HEK293 (cell line): ENCODE measurements around the gene NDOR1.
A peak's percentile ranks its signal among the peaks of the same experiment; 100 is the strongest.

Experiments used
- CTCF ChIA-PET: fragments of 350-600 bp; formaldehyde crosslinking; extraction: SDS; loops from one replicate; lab custom pipeline; 2021; ENCODE audit warnings: antibody characterized with exemption; lab: Yijun Ruan, JAX
- POLR2A ChIA-PET: fragments of 300-600 bp; formaldehyde crosslinking; extraction: SDS; loops from one replicate; lab custom pipeline; 2020; ENCODE audit warnings: antibody characterized with exemption, inconsistent platforms; lab: Yijun Ruan, JAX
- H3K27ac ChIP-seq: fragments of 200-500 bp; sonication (Bioruptor generic); 2 replicates; pipeline ENCODE4 v1.5.1; 2014; ENCODE audit warnings: low read depth, low read length, control low read depth, inconsistent platforms; ENCODE audit errors: extremely low read depth
- H3K36me3 ChIP-seq, 2 experiments: fragments of 200-500 bp in 1 of 2; sonication (Bioruptor generic) in 1 of 2; 1 replicate in 1 of 2; 2 replicates in 1 of 2; pipeline ENCODE4 v1.5.1; 2014 to 2017; ENCODE audit warnings: inconsistent platforms in 2 of 2, low read length in 2 of 2; ENCODE audit not compliant: control insufficient read depth in 2 of 2, insufficient read depth in 1 of 2
- H3K4me1 ChIP-seq: fragments of 200-500 bp; sonication (Bioruptor generic); 2 replicates; pipeline ENCODE4 v1.5.1; 2014; ENCODE audit warnings: mild to moderate bottlenecking, low read length, inconsistent platforms; ENCODE audit not compliant: control insufficient read depth, insufficient read depth
- H3K4me3 ChIP-seq: 2 replicates; pipeline ENCODE4 v1.5.1; 2011; ENCODE audit warnings: low read depth, mild to moderate bottlenecking, control low read depth, low read length, moderate library complexity
- H3K9me3 ChIP-seq: fragments of 200-500 bp; sonication (Bioruptor generic); 2 replicates; pipeline ENCODE4 v1.5.1; 2014; ENCODE audit warnings: low read depth, low read length, inconsistent platforms; ENCODE audit not compliant: control insufficient read depth, insufficient read depth
- BCL11B ChIP-seq: fragments of 450-650 bp; formaldehyde crosslinking; IDR thresholded peaks from 2 replicates; pipeline ENCODE4 v1.5.1; 2016; ENCODE audit warnings: low read depth, missing biosample characterization, missing genetic modification characterization
- GLIS2 ChIP-seq: fragments of 450-650 bp; formaldehyde crosslinking; IDR thresholded peaks from 2 replicates; pipeline ENCODE4 v1.5.1; 2016; ENCODE audit warnings: missing biosample characterization, missing genetic modification characterization
- HOXA7 ChIP-seq: sonication (generic); formaldehyde crosslinking; IDR thresholded peaks from 2 replicates; pipeline ENCODE4 v1.8.1; 2022; ENCODE audit warnings: missing genetic modification reagents, borderline replicate concordance
- IKZF3 ChIP-seq: fragments of 450-650 bp; IDR thresholded peaks from 2 replicates; pipeline ENCODE4 v1.5.0; 2018; ENCODE audit warnings: missing biosample characterization, mild to moderate bottlenecking, missing genetic modification characterization, moderate library complexity
- KLF8 ChIP-seq: fragments of 450-650 bp; formaldehyde crosslinking; IDR thresholded peaks from 2 replicates; pipeline ENCODE4 v1.5.1; 2016; ENCODE audit warnings: missing biosample characterization, missing genetic modification characterization
- KLF9 ChIP-seq: fragments of 450-650 bp; formaldehyde crosslinking; IDR thresholded peaks from 2 replicates; pipeline ENCODE4 v1.5.1; 2016; ENCODE audit warnings: missing biosample characterization, missing genetic modification characterization, low read depth
- PBX3 ChIP-seq: sonication (generic); formaldehyde crosslinking; IDR thresholded peaks from 2 replicates; pipeline ENCODE4 v1.8.1; 2022; ENCODE audit warnings: mild to moderate bottlenecking, moderate library complexity, missing genetic modification reagents
- SP2 ChIP-seq: fragments of 450-650 bp; formaldehyde crosslinking; IDR thresholded peaks from 2 replicates; pipeline ENCODE4 v1.5.1; 2016; ENCODE audit warnings: missing biosample characterization, missing genetic modification characterization
- TRIM28 ChIP-seq: IDR thresholded peaks from 2 replicates; pipeline ENCODE4 v1.6.1; 2011; ENCODE audit warnings: low read length, control low read depth, borderline replicate concordance
- ZBTB26 ChIP-seq: fragments of 450-650 bp; formaldehyde crosslinking; optimal IDR thresholded peaks from 2 replicates; pipeline ENCODE3; 2016; ENCODE audit warnings: missing biosample characterization, mild to moderate bottlenecking, missing genetic modification characterization
- ZBTB44 ChIP-seq: fragments of 450-650 bp; IDR thresholded peaks from 2 replicates; pipeline ENCODE4 v1.5.1; 2018; ENCODE audit warnings: missing biosample characterization, mild to moderate bottlenecking, missing genetic modification characterization
- ZEB2 ChIP-seq: fragments of 450-650 bp; formaldehyde crosslinking; IDR thresholded peaks from 2 replicates; pipeline ENCODE4 v1.5.1; 2016; ENCODE audit warnings: missing biosample characterization, missing genetic modification characterization
- ZFHX2 ChIP-seq: fragments of 450-650 bp; formaldehyde crosslinking; conservative IDR thresholded peaks from 2 replicates; pipeline ENCODE4 v1.5.1; 2016; ENCODE audit warnings: missing biosample characterization, missing genetic modification characterization
- ZFP3 ChIP-seq: fragments of 450-650 bp; formaldehyde crosslinking; IDR thresholded peaks from 2 replicates; pipeline ENCODE4 v1.5.1; 2016; ENCODE audit warnings: low read depth, missing biosample characterization, missing genetic modification characterization
- ZNF140 ChIP-seq: fragments of 450-650 bp; formaldehyde crosslinking; IDR thresholded peaks from 2 replicates; pipeline ENCODE4 v1.5.1; 2016; ENCODE audit warnings: missing biosample characterization, missing genetic modification characterization
- ZNF274 ChIP-seq, 2 experiments: fragments of 200-500 bp in 1 of 2; fragments of 450-650 bp in 1 of 2; sonication (Bioruptor generic) in 1 of 2; formaldehyde crosslinking in 1 of 2; IDR thresholded peaks; 2 replicates each; pipeline versions ENCODE4 v1.5.1 to v1.6.1; 2014 to 2016; ENCODE audit warnings: borderline replicate concordance in 1 of 2, inconsistent platforms in 1 of 2, low read length in 1 of 2, missing biosample characterization in 1 of 2, missing genetic modification characterization in 1 of 2
- ZNF302 ChIP-seq: fragments of 450-650 bp; formaldehyde crosslinking; IDR thresholded peaks from 2 replicates; pipeline ENCODE4 v1.5.1; 2016; ENCODE audit warnings: missing biosample characterization, missing genetic modification characterization, low read depth
- ZNF404 ChIP-seq: fragments of 450-650 bp; formaldehyde crosslinking; IDR thresholded peaks from 2 replicates; pipeline ENCODE4 v1.5.1; 2017; ENCODE audit warnings: missing biosample characterization, missing genetic modification characterization
- ZNF600 ChIP-seq: fragments of 450-650 bp; formaldehyde crosslinking; IDR thresholded peaks from 2 replicates; pipeline ENCODE4 v1.5.1; 2016; ENCODE audit warnings: missing biosample characterization, missing genetic modification characterization
- ZNF692 ChIP-seq: fragments of 450-650 bp; formaldehyde crosslinking; IDR thresholded peaks from 2 replicates; pipeline ENCODE4 v1.5.1; 2016; ENCODE audit warnings: missing biosample characterization, missing genetic modification characterization

The NDOR1 gene

GRCh38 chr9:137194909-137195308 lies 10.6 kb upstream of the NDOR1 start:
- POLR2A ChIA-PET, result interaction anchor here (0.6 to 3.1 kb wide), 9 partner anchors 15 to 65 kb away, joined by 3 to 18 read pairs (median 4); partner anchors contain the start of gene TUBB4B
- no peak overlapping the region for H3K27ac ChIP-seq
- H3K4me3 ChIP-seq, result no peak overlapping the region
- peaks cover 6% of the 10 kb centered on the region; the same call in 1 of the 2 replicates for H3K4me1 ChIP-seq
- CTCF ChIA-PET, result interaction anchor here (0.6 to 1.9 kb wide), 10 partner anchors 12 to 166 kb away, joined by 3 to 10 read pairs (median 4); partner anchors contain the start of gene RNF224
- TF ChIP-seq SP2 (tag by site-specific recombination) (peak; percentile 32; the same call in 1 of the 2 replicates), ZFHX2 (no peak), ZNF404 (tag by site-specific recombination) (no peak), ZBTB44 (tag by site-specific recombination) (no peak), ZFP3 (tag by site-specific recombination) (no peak), HOXA7 (no peak), ZBTB26 (no peak), ZEB2 (tag by site-specific recombination) (no peak), IKZF3 (tag by site-specific recombination) (no peak), TRIM28 (no peak), ZNF302 (tag by site-specific recombination) (no peak), BCL11B (peak; percentile 14; the same call in 1 of the 2 replicates), ZNF140 (tag by site-specific recombination) (no peak), PBX3 (no peak), GLIS2 (tag by site-specific recombination) (peak; percentile 8; the same call in 1 of the 2 replicates), ZNF692 (peak; percentile 38; the same call in 1 of the 2 replicates), KLF8 (peak; percentile 46; the same call in 1 of the 2 replicates), KLF9 (no peak), ZNF274 (IDR thresholded peaks at IDR 0.05; ENCODE audit: low read length) (no peak), ZNF274 (tag by site-specific recombination; IDR thresholded peaks at IDR 0.05; ENCODE audit: borderline replicate concordance) (no peak), ZNF600 (tag by site-specific recombination) (no peak)
- peaks cover 0 to 27% of the 10 kb centered on the region in 2 experiments; a peak in 1 of 3 replicates for H3K36me3 ChIP-seq
- H3K9me3 ChIP-seq, result no peaks in the 10 kb centered on the region
